GM21447 (cell line): ENCODE results near the gene MAN1B1.
"Not testable (repeated sequence)": the region's sequence is repeated elsewhere in the genome, so short reads cannot be mapped to it uniquely, and the experiment has no call there.

Experiments
- ATAC-seq: cut with Tn5 transposase; IDR thresholded peaks from one replicate; pipeline ENCODE4 v1.9.1; 2021; ENCODE audit not compliant: unreplicated experiment

Gene MAN1B1

GRCh38 chr9:137052293-137052692 lies 34.5 kb upstream of the MAN1B1 start:
- ATAC-seq, result no peak

- ATAC-seq, result no peak
Measured at GRCh38 chr9:137052998-137053943, 33.5 kb upstream of the MAN1B1 start.

- no peak for ATAC-seq
Measured at GRCh38 chr9:137053944-137054931, 32.5 kb upstream of the MAN1B1 start, which contains the start of gene ENTPD2. ENTPD2 (minus strand) TSS chr9:137054061; CDS start chr9:137053997, 64 bp downstream.

GRCh38 chr9:137054932-137055384 lies 31.8 kb upstream of the MAN1B1 start:
- no peak for ATAC-seq

- no peak for ATAC-seq
Measured at GRCh38 chr9:137055385-137056364, 31.1 kb upstream of the MAN1B1 start.

GRCh38 chr9:137056739-137057415 lies 29.9 kb upstream of the MAN1B1 start:
- no peak for ATAC-seq

- no peak for ATAC-seq
Measured at GRCh38 chr9:137057545-137057944, 29.2 kb upstream of the MAN1B1 start.

GRCh38 chr9:137058521-137059234 lies 28.1 kb upstream of the MAN1B1 start:
- ATAC-seq, result no peak

GRCh38 chr9:137062384-137062783 lies 24.4 kb upstream of the MAN1B1 start:
- ATAC-seq, result no peak

GRCh38 chr9:137062798-137063197 lies 24.0 kb upstream of the MAN1B1 start:
- not testable (repeated sequence) for ATAC-seq

GRCh38 chr9:137063311-137064026 lies 23.3 kb upstream of the MAN1B1 start:
- no peak for ATAC-seq

- no peak for ATAC-seq
Measured at GRCh38 chr9:137064027-137064879, 22.5 kb upstream of the MAN1B1 start.

GRCh38 chr9:137064880-137065164 lies 22.0 kb upstream of the MAN1B1 start:
- ATAC-seq, result no peak

- no peak for ATAC-seq
Measured at GRCh38 chr9:137065336-137065967, 21.3 kb upstream of the MAN1B1 start.

- ATAC-seq, result no peak
Measured at GRCh38 chr9:137066096-137066861, 20.5 kb upstream of the MAN1B1 start.

- no peak for ATAC-seq
Measured at GRCh38 chr9:137067860-137068538, 18.8 kb upstream of the MAN1B1 start.
